HL-60 (cell line): Measurements from ENCODE around the gene PGLYRP1.

Experiments
- DNase-seq, 2 experiments: peaks; one replicate each; pipeline ENCODE4 v3.0.0-alpha.2; 2010 to 2020; ENCODE audit warnings: low read depth in 1 of 2, low spot score in 1 of 2
- H3K27ac ChIP-seq: fragments of 250-450 bp; sonication (Bioruptor Pico); replicated peaks from 2 replicates; pipeline ENCODE4 v1.5.1; 2020; ENCODE audit warnings: mild to moderate bottlenecking, moderate library complexity
- H3K27me3 ChIP-seq: fragments of 250-450 bp; sonication (Bioruptor Pico); 2 replicates; pipeline ENCODE4 v1.5.1; 2021; ENCODE audit warnings: mild to moderate bottlenecking, moderate library complexity; ENCODE audit not compliant: insufficient read depth, poor library complexity, severe bottlenecking
- H3K4me3 ChIP-seq: replicated peaks from 2 replicates; pipeline ENCODE4 v1.5.1; 2011; ENCODE audit warnings: mild to moderate bottlenecking, control low read depth, low read length; ENCODE audit not compliant: insufficient read depth
- GABPA ChIP-seq: IDR thresholded peaks from 2 replicates; pipeline ENCODE4 v1.6.1; 2012; ENCODE audit warnings: low read depth
- POLR2AphosphoS5 ChIP-seq: IDR thresholded peaks from 2 replicates; pipeline ENCODE4 v1.6.1; 2012; ENCODE audit warnings: low read depth
- REST ChIP-seq: IDR thresholded peaks from 2 replicates; pipeline ENCODE4 v1.6.1; 2012; ENCODE audit warnings: low read depth; ENCODE audit not compliant: insufficient replicate concordance
- SPI1 ChIP-seq: IDR thresholded peaks from 2 replicates; pipeline ENCODE4 v1.6.1; 2012; ENCODE audit warnings: low read depth, mild to moderate bottlenecking, borderline replicate concordance
- TF ChIP-seq, protein P1 (sequence below): IDR thresholded peaks from one replicate; pipeline ENCODE4 v1.5.1; 2011; ENCODE audit warnings: low read length, control low read depth, inconsistent platforms; ENCODE audit not compliant: insufficient read depth

PGLYRP1 gene

GRCh38 chr19:46060012-46060411, 37.2 kb upstream of the PGLYRP1 start:
- TF ChIP-seq POLR2AphosphoS5 (no peak), SPI1 (no peak), REST (no peak), GABPA (no peak)
- TF ChIP-seq, protein P1, sequence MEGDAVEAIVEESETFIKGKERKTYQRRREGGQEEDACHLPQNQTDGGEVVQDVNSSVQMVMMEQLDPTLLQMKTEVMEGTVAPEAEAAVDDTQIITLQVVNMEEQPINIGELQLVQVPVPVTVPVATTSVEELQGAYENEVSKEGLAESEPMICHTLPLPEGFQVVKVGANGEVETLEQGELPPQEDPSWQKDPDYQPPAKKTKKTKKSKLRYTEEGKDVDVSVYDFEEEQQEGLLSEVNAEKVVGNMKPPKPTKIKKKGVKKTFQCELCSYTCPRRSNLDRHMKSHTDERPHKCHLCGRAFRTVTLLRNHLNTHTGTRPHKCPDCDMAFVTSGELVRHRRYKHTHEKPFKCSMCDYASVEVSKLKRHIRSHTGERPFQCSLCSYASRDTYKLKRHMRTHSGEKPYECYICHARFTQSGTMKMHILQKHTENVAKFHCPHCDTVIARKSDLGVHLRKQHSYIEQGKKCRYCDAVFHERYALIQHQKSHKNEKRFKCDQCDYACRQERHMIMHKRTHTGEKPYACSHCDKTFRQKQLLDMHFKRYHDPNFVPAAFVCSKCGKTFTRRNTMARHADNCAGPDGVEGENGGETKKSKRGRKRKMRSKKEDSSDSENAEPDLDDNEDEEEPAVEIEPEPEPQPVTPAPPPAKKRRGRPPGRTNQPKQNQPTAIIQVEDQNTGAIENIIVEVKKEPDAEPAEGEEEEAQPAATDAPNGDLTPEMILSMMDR, result no peak
- peaks cover 13% of the 10 kb centered on the region for H3K27me3 ChIP-seq

GRCh38 chr19:46058778-46059177, 35.9 kb upstream of the PGLYRP1 start:
- H3K27me3 ChIP-seq, result peaks cover 10% of the 10 kb centered on the region
- H3K4me3 ChIP-seq, result no peak overlapping the region
- no peak overlapping the region for H3K27ac ChIP-seq
- DNase-seq, result no peak
- TF ChIP-seq POLR2AphosphoS5 (no peak), SPI1 (no peak), REST (no peak), GABPA (no peak)
- TF ChIP-seq, protein P1, result no peak

More at GRCh38 chr19:46060012-46060411, 37.2 kb upstream of the PGLYRP1 start:
- Histone ChIP-seq H3K27ac (no peak overlapping the region), H3K4me3 (no peak overlapping the region)
- DNase-seq, result no peak

DNA sequence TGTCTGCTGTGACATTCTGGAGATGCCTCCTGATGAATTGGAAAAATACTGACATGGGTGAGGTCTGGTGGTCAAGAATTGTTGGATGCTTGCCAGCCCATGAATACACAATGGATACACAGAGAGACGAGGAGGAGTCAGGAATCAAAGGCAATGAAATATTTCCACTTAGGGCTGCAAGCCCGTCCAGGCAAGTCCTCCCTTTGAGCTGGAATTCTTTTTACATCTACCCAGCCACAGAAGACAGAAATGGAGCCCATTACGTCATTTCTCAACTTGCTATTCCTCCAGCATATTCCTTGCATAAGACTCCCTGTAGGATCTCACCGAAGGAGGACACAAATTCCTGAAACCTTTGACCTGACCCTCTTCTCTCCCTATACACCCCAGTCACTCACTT, 33.7 kb upstream of the PGLYRP1 start:
- TF ChIP-seq, protein P1, result no peak
- Histone ChIP-seq H3K4me3 (no peak overlapping the region), H3K27me3 (peaks cover 13% of the 10 kb centered on the region), H3K27ac (no peak overlapping the region)
- no peak for DNase-seq

DNA sequence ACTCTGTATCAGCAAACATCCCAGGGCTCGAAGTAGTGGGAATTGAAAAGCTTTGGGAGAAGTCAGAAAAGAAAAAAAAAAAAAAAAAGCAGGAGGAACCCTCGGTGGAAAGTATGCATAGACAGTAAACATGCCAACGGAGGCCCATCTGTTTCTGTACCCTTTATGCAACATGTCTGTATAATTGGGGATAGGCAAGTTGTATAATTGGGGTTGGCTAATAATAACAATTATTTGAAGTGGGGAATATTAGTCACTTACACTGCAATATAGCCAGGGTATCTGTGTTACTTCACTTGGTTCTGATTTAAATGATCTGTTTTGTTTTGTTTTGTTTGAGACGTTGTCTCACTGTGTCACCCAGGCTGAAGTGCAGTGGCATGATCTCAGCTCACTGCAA, 30.0 kb upstream of the PGLYRP1 start:
- TF ChIP-seq GABPA (no peak), REST (no peak), SPI1 (no peak), POLR2AphosphoS5 (no peak)
- TF ChIP-seq, protein P1, result no peak
- H3K4me3 ChIP-seq, result no peak overlapping the region
- H3K27ac ChIP-seq, result no peak overlapping the region
- H3K27me3 ChIP-seq, result peaks cover 9% of the 10 kb centered on the region
- DNase-seq, result no peak
